Measurements from ENCODE around the gene TPGS2.

- TF ChIP-seq CTCF (conservative IDR thresholded peaks at IDR 0.05; ENCODE audit: low read length) (no peak), EZH2phosphoT487 (IDR thresholded peaks at IDR 0.05; ENCODE audit: borderline replicate concordance, low read depth, low read length) (no peak)
Measured at GRCh38 chr18:36772241-36772723, 56.5 kb downstream of the TPGS2 start.

All from OCI-LY7 (cell line).